PFSK-1 (cell line): ENCODE measurements around the gene GLRA2.

Source experiments
- FOXP2 ChIP-seq: optimal IDR thresholded peaks from 2 replicates; pipeline ENCODE3; 2011; ENCODE audit warnings: borderline replicate concordance, control low read depth, inconsistent platforms; ENCODE audit not compliant: insufficient read depth; ENCODE audit errors: extremely low read length, extremely low read depth
- POLR2AphosphoS5 ChIP-seq: IDR thresholded peaks from 2 replicates; pipeline ENCODE4 v1.6.1; 2012; ENCODE audit warnings: low read depth, mild to moderate bottlenecking, control low read depth, low read length, moderate library complexity
- REST ChIP-seq, 2 experiments: IDR thresholded peaks; 2 replicates each; pipeline versions ENCODE4 v1.6.1 to v1.8.0; 2011 to 2012; ENCODE audit warnings: low read depth in 2 of 2, low read length in 2 of 2, control low read depth in 1 of 2, inconsistent platforms in 1 of 2, mild to moderate bottlenecking in 1 of 2, moderate library complexity in 1 of 2; ENCODE audit not compliant: insufficient read depth in 1 of 2
- SIN3A ChIP-seq: IDR thresholded peaks from 2 replicates; pipeline ENCODE4 v1.6.1; 2012; ENCODE audit warnings: mild to moderate bottlenecking, low read length, moderate library complexity, borderline replicate concordance; ENCODE audit not compliant: insufficient read depth
- TAF1 ChIP-seq: IDR thresholded peaks from 2 replicates; pipeline ENCODE4 v1.6.1; 2012; ENCODE audit warnings: low read length, control low read depth, borderline replicate concordance; ENCODE audit not compliant: insufficient read depth

The GLRA2 gene

GRCh38 chrX:14717949-14718348 is 188.6 kb downstream of the GLRA2 start:
- no peak for TF ChIP-seq FOXP2
- TF ChIP-seq TAF1 = no peak
- TF ChIP-seq POLR2AphosphoS5 = no peak
- TF ChIP-seq SIN3A = no peak
- TF ChIP-seq REST (IDR thresholded peaks at IDR 0.05; ENCODE audit: insufficient read depth in 1 of 2, low read depth in 2 of 2, low read length in 2 of 2) = no peak

DNA sequence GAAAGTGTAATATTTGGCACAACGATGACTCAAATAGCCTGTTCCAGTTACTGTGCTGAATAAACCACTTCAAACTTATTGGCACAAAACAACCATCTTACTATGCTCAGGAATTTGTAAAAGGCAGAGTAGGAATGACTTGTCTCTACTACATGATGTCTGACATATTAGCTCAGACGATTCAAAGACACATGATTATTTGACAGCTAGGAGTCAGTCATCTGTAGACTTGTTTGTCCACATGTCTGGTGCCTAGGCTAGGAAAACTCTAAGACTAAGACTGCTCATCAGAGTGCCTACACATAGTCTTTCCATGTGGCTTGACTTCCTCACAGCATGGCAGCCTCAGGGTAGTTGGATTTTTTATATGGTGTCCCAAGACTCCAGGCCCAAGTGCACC is 189.1 kb downstream of the GLRA2 start:
- TF ChIP-seq POLR2AphosphoS5 (no peak), REST (IDR thresholded peaks at IDR 0.05; ENCODE audit: insufficient read depth in 1 of 2, low read depth in 2 of 2, low read length in 2 of 2) (no peak), SIN3A (no peak), TAF1 (no peak), FOXP2 (no peak)

- no peak for TF ChIP-seq POLR2AphosphoS5
- TF ChIP-seq REST (IDR thresholded peaks at IDR 0.05; ENCODE audit: insufficient read depth in 1 of 2, low read depth in 2 of 2, low read length in 2 of 2) = no peak
- TF ChIP-seq SIN3A = no peak
- no peak for TF ChIP-seq TAF1
- TF ChIP-seq FOXP2 = no peak
Observed at GRCh38 chrX:14729058-14729457, 199.7 kb downstream of the GLRA2 start.

GRCh38 chrX:14738643-14739042 is 209.3 kb downstream of the GLRA2 start:
- TF ChIP-seq TAF1 = no peak
- no peak for TF ChIP-seq POLR2AphosphoS5
- TF ChIP-seq SIN3A = no peak
- no peak for TF ChIP-seq FOXP2
- no peak for TF ChIP-seq REST (IDR thresholded peaks at IDR 0.05; ENCODE audit: insufficient read depth in 1 of 2, low read depth in 2 of 2, low read length in 2 of 2)

GRCh38 chrX:14753441-14753840 is 224.1 kb downstream of the GLRA2 start:
- TF ChIP-seq TAF1 (no peak), POLR2AphosphoS5 (no peak), REST (IDR thresholded peaks at IDR 0.05; ENCODE audit: insufficient read depth in 1 of 2, low read depth in 2 of 2, low read length in 2 of 2) (no peak), FOXP2 (no peak), SIN3A (no peak)
